Neural crest cell (in vitro differentiated cells): ENCODE measurements around the gene FUNDC1. TPM values are rescaled to one million over a fixed set of nuclear protein-coding genes. Genes with fewer than 3 reads are reported as not detected.
"Not testable (repeated sequence)": the region's sequence is repeated elsewhere in the genome, so short reads cannot be mapped to it uniquely, and the experiment has no call there.

ENCODE experiments used
- DNase-seq: peaks from one replicate; pipeline ENCODE4 v3.0.0; 2021; ENCODE audit warnings: low read depth, mixed read lengths, low spot score
- H3K27ac Mint-ChIP-seq: one replicate; pipeline ENCODE4 v1.8.0; 2021; ENCODE audit warnings: mild to moderate bottlenecking, mixed read lengths; ENCODE audit not compliant: unreplicated experiment
- H3K27me3 Mint-ChIP-seq: 2 replicates; pipeline ENCODE4 v1.8.0; 2021; ENCODE audit warnings: low read depth, mild to moderate bottlenecking, mixed read lengths
- H3K36me3 Mint-ChIP-seq: 2 replicates; pipeline ENCODE4 v1.8.0; 2021; ENCODE audit warnings: low read depth, mild to moderate bottlenecking, mixed read lengths
- H3K4me1 Mint-ChIP-seq: 2 replicates; pipeline ENCODE4 v1.8.0; 2021; ENCODE audit warnings: mixed read lengths
- H3K4me3 Mint-ChIP-seq: one replicate; pipeline ENCODE4 v1.8.0; 2021; ENCODE audit warnings: mild to moderate bottlenecking, mixed read lengths
- H3K9me3 Mint-ChIP-seq: 2 replicates; pipeline ENCODE4 v1.8.0; 2021; ENCODE audit warnings: mixed read lengths
- total RNA-seq: library from RNA; stranded (reverse); gene quantifications from 2 replicates; pipeline ENCODE4 v1.2.1, GENCODE V29; 2021
- TF ChIP-seq, protein P1 (sequence below): fragments of 200-600 bp; sonication (generic); conservative IDR thresholded peaks from 2 replicates; pipeline ENCODE4 v1.5.0; 2021; ENCODE audit warnings: antibody characterized with exemption, mild to moderate bottlenecking

The FUNDC1 gene
- total RNA-seq, 1 donor from 2014 or later: 19.4 TPM

DNA sequence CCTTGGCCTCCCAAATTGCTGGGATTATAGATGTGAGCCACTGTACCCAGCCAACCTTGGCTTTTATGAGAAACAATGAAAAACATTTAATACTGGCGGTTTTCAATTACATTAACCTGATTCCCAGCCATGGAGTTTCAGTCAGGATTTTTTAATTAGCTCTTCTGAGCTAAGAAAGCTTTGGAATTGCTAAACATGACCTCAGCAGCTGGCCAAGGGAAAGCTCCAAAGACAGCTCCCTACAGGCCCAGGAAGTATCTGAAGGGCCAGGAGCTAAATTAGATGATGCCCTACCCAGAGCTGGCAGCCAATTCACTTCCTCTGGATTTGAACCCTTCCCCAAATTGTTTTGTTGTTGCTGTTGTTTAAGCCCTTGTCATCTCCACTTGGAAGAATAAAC, 26.5 kb upstream of the FUNDC1 start:
- peaks cover 7% of the 10 kb centered on the region for H3K36me3 Mint-ChIP-seq
- H3K4me3 Mint-ChIP-seq: no peak overlapping the region
- DNase-seq: no peak
- H3K27ac Mint-ChIP-seq: no peak overlapping the region
- H3K9me3 Mint-ChIP-seq: peaks cover 14% of the 10 kb centered on the region
- TF ChIP-seq, protein P1, sequence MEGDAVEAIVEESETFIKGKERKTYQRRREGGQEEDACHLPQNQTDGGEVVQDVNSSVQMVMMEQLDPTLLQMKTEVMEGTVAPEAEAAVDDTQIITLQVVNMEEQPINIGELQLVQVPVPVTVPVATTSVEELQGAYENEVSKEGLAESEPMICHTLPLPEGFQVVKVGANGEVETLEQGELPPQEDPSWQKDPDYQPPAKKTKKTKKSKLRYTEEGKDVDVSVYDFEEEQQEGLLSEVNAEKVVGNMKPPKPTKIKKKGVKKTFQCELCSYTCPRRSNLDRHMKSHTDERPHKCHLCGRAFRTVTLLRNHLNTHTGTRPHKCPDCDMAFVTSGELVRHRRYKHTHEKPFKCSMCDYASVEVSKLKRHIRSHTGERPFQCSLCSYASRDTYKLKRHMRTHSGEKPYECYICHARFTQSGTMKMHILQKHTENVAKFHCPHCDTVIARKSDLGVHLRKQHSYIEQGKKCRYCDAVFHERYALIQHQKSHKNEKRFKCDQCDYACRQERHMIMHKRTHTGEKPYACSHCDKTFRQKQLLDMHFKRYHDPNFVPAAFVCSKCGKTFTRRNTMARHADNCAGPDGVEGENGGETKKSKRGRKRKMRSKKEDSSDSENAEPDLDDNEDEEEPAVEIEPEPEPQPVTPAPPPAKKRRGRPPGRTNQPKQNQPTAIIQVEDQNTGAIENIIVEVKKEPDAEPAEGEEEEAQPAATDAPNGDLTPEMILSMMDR: no peak
- H3K4me1 Mint-ChIP-seq: no peaks in the 10 kb centered on the region
- H3K27me3 Mint-ChIP-seq: no peaks in the 10 kb centered on the region

DNA sequence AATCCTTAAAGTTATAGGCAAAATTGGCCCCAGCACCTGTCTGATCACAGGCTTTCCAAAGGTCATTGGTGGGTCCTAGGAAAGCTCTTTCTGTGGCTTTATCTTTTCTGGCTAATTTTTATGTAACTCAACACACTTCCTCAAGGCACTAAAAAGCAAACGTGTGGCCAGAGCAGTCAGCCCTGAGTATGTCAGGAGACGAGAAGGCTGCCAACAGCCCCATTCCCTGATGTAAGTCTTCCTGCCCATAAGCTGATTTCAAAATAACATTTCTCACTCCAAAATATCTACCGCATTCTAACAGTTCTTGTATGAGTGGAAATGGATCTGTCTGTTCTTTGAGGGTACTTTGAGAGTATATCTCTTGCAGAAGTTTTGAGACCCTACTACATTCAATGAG, 25.5 kb upstream of the FUNDC1 start:
- DNase-seq: no peak
- Mint-ChIP-seq H3K36me3 (peaks cover 7% of the 10 kb centered on the region), H3K4me1 (no peaks in the 10 kb centered on the region), H3K4me3 (no peak overlapping the region), H3K9me3 (peaks cover 14% of the 10 kb centered on the region), H3K27ac (no peak overlapping the region), H3K27me3 (no peaks in the 10 kb centered on the region)
- TF ChIP-seq, protein P1: no peak

DNA sequence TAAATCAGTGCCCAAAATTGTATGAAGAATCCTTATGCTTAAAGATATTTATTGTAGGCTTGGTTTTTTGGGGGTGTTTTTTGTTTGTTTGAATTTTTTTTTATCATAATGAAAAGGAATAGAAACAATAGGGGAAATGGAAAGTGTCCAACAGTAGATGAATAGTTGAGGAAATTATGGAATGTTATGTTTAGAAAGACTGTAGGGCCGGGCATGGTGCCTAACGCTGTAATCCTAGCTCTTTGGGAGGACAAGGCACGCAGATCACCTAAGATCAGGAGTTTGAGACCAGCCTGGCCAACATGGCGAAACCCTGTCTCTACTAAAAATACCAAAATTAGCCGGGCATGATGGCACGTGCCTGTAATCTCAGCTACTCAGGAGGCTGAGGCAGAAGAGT, 19.2 kb upstream of the FUNDC1 start:
- not testable (repeated sequence) for H3K27ac Mint-ChIP-seq, H3K4me1 Mint-ChIP-seq, H3K27me3 Mint-ChIP-seq, H3K4me3 Mint-ChIP-seq, H3K36me3 Mint-ChIP-seq, DNase-seq, H3K9me3 Mint-ChIP-seq

DNA sequence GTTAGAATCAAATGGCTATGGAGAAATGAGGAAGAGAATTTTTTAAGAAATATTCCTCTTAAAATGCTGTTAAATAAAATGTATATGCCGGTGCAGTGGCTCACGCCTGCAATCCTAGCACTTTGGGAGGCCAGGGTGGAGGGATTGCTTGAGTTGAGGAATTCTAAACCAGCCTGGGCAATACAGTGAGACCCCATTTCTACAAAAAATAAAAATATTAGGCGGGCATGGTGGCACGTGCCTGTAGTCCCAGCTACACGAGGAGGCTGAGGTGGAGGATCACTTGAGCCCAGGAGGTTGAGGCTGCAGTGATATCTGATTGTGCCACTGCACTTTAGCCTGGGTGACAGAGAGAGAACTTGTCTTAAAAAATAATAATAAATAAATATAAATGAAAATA, 7.9 kb upstream of the FUNDC1 start:
- no peaks in the 10 kb centered on the region for H3K9me3 Mint-ChIP-seq
- no peak for DNase-seq
- no peaks in the 10 kb centered on the region for H3K4me1 Mint-ChIP-seq
- no peaks in the 10 kb centered on the region for H3K36me3 Mint-ChIP-seq
- H3K27me3 Mint-ChIP-seq: no peaks in the 10 kb centered on the region
- TF ChIP-seq, protein P1: no peak
- no peak overlapping the region for H3K27ac Mint-ChIP-seq
- H3K4me3 Mint-ChIP-seq: no peak overlapping the region

DNA sequence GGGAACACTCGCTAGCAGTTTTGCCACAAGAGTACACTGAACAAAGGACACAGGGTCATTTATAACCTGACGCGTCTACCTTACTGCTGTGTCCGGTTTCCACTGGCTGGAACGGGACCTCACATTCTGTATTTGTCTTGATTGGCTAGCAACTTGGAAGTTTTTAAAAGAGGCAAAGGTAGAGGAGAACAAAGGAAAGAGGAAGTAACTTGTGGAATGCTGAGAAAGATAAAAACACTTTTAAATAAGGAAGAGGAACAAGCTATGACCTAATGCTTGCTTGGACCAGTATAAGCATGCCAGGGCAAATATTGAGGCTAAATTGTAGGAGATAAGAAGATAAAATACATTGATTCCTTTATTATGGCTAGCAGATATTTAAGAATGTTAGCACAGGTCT, 2.8 kb upstream of the FUNDC1 start:
- not testable (repeated sequence) for H3K4me3 Mint-ChIP-seq, H3K36me3 Mint-ChIP-seq, H3K27me3 Mint-ChIP-seq, H3K9me3 Mint-ChIP-seq, H3K27ac Mint-ChIP-seq, DNase-seq
- H3K4me1 Mint-ChIP-seq: peaks cover 18% of the 10 kb centered on the region

DNA sequence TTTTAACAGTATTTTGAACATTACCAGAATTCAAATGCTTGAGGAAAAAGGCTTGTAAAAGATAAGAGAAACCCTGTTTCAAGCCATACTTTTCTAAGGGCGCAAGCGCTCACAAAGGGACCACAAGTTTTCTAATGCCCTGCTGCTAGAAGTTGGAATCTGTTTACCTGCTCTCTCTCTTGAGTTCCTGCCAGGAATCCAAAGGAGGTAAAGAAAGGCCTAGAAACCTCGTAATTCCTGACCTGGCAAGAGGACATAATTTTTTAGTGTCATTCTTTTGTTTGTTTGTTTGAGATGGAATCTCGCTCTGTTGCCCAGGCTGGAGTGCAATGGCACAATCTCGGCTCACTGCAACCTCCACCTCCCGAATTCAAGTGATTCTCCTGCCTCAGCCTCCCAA, 1.4 kb upstream of the FUNDC1 start:
- TF ChIP-seq, protein P1: no peak
- Mint-ChIP-seq H3K9me3 (no peaks in the 10 kb centered on the region), H3K36me3 (peaks cover 3% of the 10 kb centered on the region), H3K4me1 (peaks cover 23% of the 10 kb centered on the region), H3K4me3 (no peak overlapping the region), H3K27me3 (no peaks in the 10 kb centered on the region), H3K27ac (no peak overlapping the region)
- no peak for DNase-seq

GRCh38 chrX:44536198-44536597, 6.5 kb downstream of the FUNDC1 start:
- Mint-ChIP-seq H3K9me3 (no peaks in the 10 kb centered on the region), H3K4me3 (no peak overlapping the region)

More at GRCh38 chrX:44536198-44536597, 6.5 kb downstream of the FUNDC1 start:
- H3K36me3 Mint-ChIP-seq: peaks cover 23% of the 10 kb centered on the region
- TF ChIP-seq, protein P1: no peak
- DNase-seq: no peak
- H3K27ac Mint-ChIP-seq: no peak overlapping the region
- peaks cover 7% of the 10 kb centered on the region for H3K4me1 Mint-ChIP-seq
- H3K27me3 Mint-ChIP-seq: no peaks in the 10 kb centered on the region
